GM19397 (cell line): ENCODE results near the gene KBTBD4.
"Not testable (repeated sequence)": the region's sequence is repeated elsewhere in the genome, so short reads cannot be mapped to it uniquely, and the experiment has no call there.

Experiments used
- ATAC-seq: cut with Tn5 transposase; IDR thresholded peaks from one replicate; pipeline ENCODE4 v1.9.1; 2021; ENCODE audit warnings: mild to moderate bottlenecking, moderate library complexity; ENCODE audit not compliant: unreplicated experiment

The KBTBD4 gene

DNA sequence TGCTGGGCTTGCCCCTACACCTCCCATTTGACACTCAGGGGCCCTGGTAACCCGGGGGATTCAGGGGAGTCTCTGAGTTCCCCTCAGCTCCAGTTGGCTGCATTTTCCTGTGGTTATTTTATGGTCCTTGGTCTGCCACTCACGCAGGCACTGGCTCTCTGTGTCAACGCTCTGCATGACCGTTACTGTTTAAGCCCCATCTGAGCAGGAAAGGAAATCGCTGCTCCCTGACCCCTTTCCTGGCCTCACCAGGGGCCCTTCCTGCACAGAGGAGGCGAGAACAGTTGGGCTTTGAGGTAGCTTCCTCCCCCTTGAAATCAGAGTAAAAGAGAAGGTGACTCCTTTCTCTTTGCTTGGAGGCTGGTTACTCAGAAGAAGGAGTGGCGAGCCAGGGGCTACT lies 13.0 kb upstream of the KBTBD4 start:
- no peak for ATAC-seq

- no peak for ATAC-seq
Observed at GRCh38 chr11:47589977-47590861, 11.4 kb upstream of the KBTBD4 start.

DNA sequence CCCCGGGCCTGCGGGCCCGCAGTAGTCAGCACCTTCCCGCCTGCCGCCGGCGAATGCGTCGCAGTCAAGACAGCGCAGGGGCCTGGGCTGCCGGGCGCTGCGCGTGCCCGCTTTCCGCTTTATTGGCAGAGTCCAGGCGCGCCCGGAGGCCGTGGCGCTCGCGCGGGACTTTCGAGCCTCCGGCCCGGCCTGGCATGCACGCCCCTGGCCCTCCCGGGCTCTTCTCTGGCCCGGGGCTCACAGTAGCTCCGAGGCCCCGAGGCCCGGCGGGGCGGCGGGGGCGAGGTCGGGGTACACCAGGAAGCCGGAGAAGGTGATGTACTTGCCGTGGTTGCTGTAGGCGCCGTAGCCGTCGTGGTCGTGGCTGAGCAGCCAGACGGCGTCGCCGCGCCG lies 10.8 kb upstream of the KBTBD4 start:
- ATAC-seq, result no peak

DNA sequence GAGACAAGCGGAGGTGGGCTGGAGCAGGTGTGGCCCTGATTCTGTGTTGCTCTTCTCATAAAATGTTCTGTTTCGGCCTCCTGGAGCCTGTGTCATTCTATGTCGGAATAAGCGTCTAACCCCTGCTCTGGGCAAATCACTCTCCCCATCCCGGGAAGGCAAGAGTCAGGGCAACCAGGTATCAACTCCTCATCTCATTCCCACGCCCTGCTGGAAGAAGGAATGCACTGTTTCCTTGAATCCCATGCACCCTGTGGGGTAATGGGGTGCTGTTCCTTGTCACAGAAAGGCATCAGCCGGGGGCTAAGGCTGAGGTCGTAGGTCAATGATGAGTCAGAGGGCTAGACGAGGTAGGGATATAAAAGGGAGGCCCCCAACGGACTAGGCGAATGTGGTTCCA lies 10.3 kb upstream of the KBTBD4 start:
- no peak for ATAC-seq

DNA sequence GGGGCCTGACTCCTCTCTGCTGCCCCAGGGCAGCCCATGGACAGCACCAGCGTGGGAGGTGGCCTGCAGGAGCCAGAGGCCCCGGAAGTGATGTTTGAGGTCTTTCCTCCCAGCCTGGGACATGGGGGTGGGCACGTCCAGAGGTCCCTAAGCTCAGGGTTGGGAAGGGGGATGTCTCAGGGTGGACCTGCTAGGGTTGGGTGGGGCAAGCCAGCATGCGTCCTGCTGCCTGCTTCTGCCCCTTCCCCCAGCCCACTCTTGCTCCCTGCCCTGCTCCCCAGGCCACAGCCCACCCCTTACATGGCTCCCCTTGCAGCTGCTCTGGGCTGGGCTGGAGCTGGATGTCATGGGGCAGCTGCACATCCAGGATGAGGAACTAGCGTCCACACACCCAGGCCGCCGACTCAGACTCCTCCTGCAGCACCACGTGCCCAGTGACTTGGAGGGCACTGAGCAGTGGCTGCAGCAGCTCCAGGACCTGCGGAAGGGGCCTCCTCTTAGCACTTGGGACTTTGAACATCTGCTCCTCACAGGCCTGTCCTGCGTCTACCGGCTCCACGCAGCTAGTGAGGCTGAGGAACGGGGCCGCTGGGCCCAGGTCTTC lies 9.1 kb upstream of the KBTBD4 start:
- no peak for ATAC-seq

- ATAC-seq, result no peak
Observed at GRCh38 chr11:47587039-47587716, 8.4 kb upstream of the KBTBD4 start.

DNA sequence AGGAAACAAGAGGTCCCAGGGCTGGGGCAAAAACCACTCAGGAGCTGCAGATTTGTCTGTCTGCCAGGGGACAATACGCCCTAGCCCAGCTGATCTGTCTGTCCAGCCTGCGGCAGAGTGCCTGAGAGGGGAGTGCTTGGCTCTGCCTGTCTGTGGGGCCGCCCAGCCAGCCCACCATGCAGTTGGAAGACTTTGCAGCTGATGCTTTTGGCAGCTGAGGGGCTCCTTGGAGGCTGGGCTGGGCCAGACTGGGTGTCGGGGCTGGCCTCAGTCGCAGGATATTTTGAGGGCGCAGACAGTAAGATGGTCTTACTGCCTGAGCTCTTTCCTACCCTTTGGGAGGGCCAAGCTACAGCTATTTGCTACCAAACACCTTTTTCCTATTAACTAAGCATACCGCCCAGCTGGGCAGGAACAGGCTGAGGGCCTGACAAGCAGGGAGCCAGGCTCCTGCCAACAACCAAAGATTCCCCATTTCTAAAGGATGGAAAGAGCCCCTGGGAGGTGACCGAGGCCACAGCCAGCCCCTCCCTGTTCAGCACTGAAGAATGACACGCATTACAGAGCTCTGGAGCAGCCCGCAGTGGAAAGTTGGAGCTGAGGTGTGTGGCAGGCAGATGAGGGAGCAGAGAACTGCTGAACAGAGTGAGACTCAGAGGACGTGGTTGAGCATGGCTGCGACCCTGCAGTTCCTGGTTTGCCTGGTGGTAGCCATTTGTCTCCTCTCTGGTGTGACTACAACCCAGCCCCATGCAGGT lies 7.5 kb upstream of the KBTBD4 start, which contains the start of gene FAM180B:
Gene FAM180B, plus strand, starts transcription at position 581 of the 758 bp plus-strand sequence. Its CDS starts 91 bp downstream, at position 672.
- ATAC-seq, result no peak

GRCh38 chr11:47583844-47584243 lies 5.1 kb upstream of the KBTBD4 start:
- ATAC-seq, result no peak

GRCh38 chr11:47577460-47578041 lies 1.2 kb downstream of the KBTBD4 start:
- ATAC-seq, result no peak

GRCh38 chr11:47573321-47573720 lies 5.4 kb downstream of the KBTBD4 start:
- ATAC-seq, result no peak

DNA sequence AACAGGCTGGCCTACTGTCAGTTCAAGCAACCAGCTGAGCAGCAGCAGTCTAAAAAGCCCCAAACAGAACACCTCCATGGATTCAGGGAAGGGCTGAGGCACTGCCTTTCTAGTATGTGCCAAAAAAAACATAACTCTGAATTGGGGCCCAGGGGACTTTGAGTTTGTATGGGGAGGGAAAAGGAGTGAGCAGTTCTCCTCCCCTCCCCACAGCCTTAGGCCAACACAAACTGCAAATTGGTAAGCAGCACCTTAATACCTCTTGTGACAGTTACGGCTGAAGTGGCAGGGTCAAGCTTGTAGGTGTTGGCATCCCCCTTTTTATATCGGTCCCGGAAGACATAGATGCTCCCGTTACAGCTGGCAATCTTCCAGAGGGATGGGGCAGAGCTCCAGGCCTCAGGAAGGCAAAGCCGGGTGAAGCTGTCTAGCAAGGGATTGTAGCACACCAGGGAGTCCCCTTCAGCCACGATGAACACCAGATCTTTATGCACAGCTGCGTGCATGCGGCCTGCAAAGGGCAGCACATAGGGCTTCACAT lies 6.0 kb downstream of the KBTBD4 start:
- ATAC-seq, result no peak

DNA sequence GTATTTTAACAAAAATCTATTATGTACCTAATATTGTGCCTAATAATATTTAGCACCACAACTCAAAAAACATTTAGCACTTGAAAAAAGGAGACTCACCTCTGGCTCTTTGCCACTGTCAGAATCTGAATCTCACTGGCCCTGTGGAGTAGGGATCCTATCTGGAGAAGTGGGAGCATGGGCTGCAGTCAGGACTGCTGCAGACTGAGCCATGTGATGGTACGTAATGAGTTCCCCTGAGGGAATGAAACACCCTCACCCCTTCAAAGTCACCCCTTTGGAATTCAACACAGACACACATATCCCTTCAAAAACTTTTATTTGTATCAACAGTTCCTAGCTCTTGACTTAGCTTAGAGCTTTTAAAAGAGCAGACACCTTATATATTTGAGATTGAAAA lies 6.9 kb downstream of the KBTBD4 start:
- ATAC-seq, result no peak

- ATAC-seq, result no peak
Observed at GRCh38 chr11:47571357-47571729, 7.4 kb downstream of the KBTBD4 start.

DNA sequence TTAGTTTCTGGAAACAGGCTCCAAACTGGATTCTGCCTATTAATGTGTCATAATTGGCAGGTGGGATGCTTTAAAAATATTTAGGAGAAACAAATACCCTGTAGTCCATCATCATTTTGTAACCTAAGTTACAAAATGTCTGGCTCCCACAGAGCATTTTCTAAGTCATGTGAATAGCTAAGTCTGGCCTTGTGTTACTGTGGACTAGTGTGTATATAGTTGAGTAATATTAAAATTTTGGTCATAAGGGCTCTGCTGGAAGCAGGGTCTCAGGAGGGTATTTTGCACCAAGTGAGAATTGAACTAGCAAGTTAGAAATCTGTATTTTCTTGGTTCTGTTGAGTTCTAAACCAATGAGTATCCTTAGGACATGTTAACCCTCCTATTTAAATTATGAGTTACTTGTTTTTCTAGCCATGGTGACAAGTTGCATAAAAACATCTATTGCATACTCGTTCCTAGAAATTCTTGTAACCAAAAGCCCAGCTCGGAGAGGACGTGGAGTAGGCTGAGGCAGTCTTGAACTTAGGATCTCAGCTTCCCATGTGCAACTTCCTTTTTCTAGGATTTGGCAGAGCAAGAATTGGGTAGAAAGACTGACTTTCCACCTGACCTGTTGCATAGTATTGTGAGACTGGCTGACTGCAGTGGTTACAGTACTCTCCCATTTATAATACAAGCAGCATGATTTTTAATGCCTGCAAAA lies 8.0 kb downstream of the KBTBD4 start:
- ATAC-seq, result no peak

DNA sequence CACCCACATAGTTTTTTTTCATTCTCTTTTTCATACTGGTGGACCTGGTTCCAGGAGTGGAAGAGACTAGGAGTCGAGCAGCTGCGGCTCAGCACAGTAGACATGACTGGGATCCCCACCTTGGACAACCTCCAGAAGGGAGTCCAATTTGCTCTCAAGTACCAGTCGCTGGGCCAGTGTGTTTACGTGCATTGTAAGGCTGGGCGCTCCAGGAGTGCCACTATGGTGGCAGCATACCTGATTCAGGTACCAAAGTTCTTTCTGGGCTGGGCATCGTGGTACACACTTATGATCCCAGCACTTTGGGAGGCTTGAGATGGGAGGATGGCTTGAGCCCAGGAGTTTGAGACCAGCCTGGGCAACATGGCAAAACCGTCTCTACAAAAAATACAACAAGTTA lies 9.1 kb downstream of the KBTBD4 start:
- ATAC-seq, result no peak

GRCh38 chr11:47566149-47566698 lies 12.5 kb downstream of the KBTBD4 start:
- ATAC-seq, result no peak

DNA sequence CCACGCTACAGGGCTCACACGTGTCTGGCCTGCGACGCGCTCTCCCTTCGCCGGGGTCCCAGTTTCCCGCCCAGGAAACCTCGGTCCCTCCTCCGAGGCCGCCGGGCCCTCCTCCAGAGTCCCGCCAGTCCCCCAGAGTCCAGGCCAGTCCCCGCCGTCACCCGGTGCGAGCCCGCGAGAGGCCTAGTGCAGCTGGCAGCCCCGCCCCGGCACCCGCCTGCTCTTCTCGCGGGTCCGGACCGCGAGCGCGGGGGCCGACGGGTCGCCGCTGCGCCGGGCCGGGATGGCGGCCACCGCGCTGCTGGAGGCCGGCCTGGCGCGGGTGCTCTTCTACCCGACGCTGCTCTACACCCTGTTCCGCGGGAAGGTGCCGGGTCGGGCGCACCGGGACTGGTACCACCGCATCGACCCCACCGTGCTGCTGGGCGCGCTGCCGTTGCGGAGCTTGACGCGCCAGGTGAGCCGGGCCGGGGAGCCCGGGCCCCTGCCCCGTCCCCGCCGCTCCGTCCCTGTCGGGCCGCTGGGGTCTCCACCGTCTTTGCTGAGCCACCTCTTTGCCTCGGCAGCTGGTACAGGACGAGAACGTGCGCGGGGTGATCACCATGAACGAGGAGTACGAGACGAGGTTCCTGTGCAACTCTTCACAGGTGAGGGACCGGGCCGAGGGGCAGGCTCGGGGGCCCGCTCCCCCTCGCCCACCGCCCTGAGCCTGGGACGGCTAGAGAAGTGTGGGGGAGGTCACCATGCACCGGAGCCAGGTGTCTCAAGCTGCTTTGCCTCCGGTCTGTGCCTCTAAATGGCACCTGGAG lies 13.2 kb downstream of the KBTBD4 start, which contains the start of gene PTPMT1:
Gene PTPMT1, plus strand, starts transcription at position 260 of the 809 bp plus-strand sequence. Its CDS starts 24 bp downstream, at position 284.
- ATAC-seq, result peak; percentile 89

DNA sequence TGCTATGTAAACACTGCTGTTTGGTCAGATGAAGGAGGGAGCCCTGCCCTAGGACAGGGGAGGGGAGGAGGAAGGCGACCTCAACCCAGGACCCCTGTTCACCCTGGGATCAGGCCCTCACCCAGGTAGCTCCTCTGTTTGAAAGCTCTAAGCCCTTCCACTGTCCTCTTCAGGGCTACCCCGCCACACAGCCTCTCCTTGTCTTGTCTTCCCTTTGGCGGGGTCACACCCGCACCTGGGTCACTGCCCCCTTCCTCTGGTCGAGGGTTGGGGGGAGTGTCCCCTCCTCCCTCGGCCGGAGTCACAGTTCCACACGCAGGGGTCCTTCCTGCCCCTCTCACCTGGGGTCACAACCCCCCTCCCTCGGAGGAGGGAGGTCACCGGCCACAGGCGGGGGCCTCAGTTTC lies 13.8 kb downstream of the KBTBD4 start:
- ATAC-seq, result peak; percentile 16

DNA sequence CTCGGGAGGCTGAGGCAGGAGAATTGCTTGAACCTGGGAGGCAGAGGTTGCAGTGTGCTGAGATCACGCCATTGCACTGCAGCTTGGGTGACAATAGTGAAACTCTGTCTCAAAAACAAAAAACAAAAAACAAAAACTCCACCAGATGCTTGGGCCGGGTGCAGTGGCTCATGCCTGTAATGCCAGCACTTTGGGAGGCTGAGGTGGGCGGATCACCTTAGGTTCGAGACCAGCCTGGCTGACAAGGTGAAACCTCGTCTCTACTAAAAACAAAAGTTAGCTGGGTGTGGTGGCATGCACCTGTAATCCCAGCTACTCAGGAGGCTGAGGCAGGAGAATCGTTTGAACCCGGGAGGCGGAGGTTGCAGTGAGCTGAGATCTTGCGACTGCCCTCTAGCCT lies 14.4 kb downstream of the KBTBD4 start:
- ATAC-seq, result not testable (repeated sequence)
